Neural progenitor cell (in vitro differentiated cells): ENCODE results near the gene NABP1.

Source experiments
- CTCF ChIP-seq: fragments of 200-600 bp; sonication (generic); IDR thresholded peaks from 2 replicates; pipeline ENCODE4 v1.5.1; 2017; ENCODE audit warnings: antibody characterized with exemption, mild to moderate bottlenecking
- EZH2 ChIP-seq: fragments of 200-600 bp; sonication (generic); IDR thresholded peaks from 2 replicates; pipeline ENCODE4 v1.6.1; 2017; ENCODE audit warnings: antibody characterized with exemption, mild to moderate bottlenecking, moderate library complexity

GRCh38 chr2:191701696-191702095 is 23.8 kb downstream of the NABP1 start:
- TF ChIP-seq CTCF: no peak
- TF ChIP-seq EZH2: no peak
